ENCODE measurements around the gene ZNF846. TPM values are rescaled to one million over a fixed set of nuclear protein-coding genes. Genes with fewer than 3 reads are reported as not detected.
A peak's percentile ranks its signal among the peaks of the same experiment; 100 is the strongest.

Gene ZNF846
- 10 to 100 TPM; 24.5 to 30.8 TPM for total RNA-seq

DNA sequence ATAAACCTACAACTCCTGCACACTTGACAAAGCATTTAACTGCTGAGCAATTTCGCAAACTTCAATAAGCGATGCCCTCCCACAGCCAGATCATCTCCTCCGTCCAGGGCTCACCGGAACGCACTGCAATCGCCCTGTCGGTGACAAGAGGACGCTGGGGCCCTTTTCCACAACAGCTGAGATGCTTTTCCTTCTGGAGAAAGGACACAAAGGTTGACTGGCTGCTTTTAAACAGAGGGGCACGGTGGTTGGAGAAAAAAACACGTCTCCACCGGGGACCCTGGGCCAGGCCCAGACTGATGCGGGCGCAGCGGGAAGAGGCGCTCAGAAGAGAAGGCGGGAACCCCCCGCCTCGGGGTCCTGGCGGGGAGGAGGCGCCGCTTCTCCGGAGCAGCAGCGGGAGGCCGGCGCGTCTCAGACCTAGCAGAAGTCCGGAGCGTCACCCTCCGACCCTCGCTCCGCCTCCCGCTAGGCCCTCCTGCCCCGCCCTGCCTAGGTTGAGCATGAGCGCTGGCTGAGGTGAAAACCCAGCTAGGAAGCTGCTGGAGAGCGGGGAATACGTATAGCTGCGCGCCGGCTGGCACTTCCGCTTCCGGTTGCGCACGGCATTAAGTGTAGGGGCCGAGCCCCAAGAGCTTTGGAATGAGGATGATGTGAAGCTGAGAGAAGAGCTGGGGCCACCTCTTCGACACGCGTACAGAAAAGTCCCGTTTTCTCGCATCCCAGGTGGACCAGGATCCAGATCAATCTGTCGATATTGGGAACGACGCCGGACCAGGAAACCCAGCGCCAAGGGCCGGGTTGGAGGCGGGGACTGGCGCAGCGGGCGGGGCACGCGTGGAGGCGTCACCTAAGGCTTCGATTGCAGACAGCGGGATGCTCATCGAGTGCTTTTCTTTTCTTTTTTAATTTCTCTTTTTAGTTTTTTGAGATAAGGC lies at the start of gene ZNF846:
TSS of gene ZNF846 (minus strand) at position 564 of the 938 bp plus-strand sequence. CDS start 3,788 bp downstream, outside the sequence.
- under 1% methylated on average over 65 of the region's 65 CpGs for WGBS
- intact Hi-C loops (cut with DNase I) = loop anchor here (2.0 kb wide), 1 partner anchor 16 kb away; no protein-coding TSS in a partner anchor

DNA sequence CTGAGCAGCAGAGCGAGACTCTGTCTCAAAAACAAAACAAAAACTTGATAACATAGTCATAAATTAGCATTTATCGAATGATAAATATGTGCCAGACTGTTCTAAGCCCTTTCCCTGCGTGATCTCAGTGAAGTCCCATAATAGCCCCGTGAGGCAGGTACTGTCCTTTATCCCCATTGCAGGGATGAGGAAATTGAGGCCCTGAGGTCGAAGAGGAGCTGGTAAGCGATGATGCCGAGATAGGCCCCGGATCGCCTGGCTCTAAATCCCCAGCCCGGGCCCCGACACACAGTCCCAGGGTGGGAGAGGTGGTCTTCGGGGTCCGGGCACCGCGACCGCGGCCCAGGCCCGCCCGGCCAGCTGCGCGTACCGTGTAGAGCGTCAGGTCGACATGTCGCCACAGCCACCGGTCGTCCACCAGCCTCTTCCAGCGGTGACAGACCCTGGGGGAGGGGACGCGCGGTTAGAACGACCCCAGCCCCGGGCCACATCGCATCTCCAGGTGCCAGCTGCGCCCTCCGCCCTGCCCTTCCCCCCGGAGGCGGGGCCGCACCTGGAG lies 49.7 kb upstream of the ZNF846 start:
- WGBS = 4% methylated on average over 39 of the region's 39 CpGs
- DNase-seq (ENCODE audit: low spot score) = no peak
- intact Hi-C loops (cut with DNase I) = loop anchor here (2.0 kb wide), 1 partner anchor 27 kb away; no protein-coding TSS in a partner anchor
- TF ChIP-seq POLR2A (IDR thresholded peaks at IDR 0.05) (no peak), POLR2AphosphoS5 (IDR thresholded peaks at IDR 0.05) (no peak)
- TF ChIP-seq, protein P1, sequence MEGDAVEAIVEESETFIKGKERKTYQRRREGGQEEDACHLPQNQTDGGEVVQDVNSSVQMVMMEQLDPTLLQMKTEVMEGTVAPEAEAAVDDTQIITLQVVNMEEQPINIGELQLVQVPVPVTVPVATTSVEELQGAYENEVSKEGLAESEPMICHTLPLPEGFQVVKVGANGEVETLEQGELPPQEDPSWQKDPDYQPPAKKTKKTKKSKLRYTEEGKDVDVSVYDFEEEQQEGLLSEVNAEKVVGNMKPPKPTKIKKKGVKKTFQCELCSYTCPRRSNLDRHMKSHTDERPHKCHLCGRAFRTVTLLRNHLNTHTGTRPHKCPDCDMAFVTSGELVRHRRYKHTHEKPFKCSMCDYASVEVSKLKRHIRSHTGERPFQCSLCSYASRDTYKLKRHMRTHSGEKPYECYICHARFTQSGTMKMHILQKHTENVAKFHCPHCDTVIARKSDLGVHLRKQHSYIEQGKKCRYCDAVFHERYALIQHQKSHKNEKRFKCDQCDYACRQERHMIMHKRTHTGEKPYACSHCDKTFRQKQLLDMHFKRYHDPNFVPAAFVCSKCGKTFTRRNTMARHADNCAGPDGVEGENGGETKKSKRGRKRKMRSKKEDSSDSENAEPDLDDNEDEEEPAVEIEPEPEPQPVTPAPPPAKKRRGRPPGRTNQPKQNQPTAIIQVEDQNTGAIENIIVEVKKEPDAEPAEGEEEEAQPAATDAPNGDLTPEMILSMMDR (IDR thresholded peaks at IDR 0.05) = no peak
- H3K36me3 ChIP-seq = no peaks in the 10 kb centered on the region
- no peaks in the 10 kb centered on the region for H3K27me3 ChIP-seq (replicated peaks; ENCODE audit: insufficient read depth)
- peaks cover 7% of the 10 kb centered on the region for H3K4me1 ChIP-seq (replicated peaks)
- H3K9me3 ChIP-seq = no peaks in the 10 kb centered on the region
- peak overlapping the region; percentile 92 to 98 for H3K27ac ChIP-seq
- peak overlapping the region; percentile 58 to 97 for H3K4me3 ChIP-seq

More for the DNA sequence above, at the start of gene ZNF846:
- Histone ChIP-seq H3K36me3 (no peaks in the 10 kb centered on the region), H3K27me3 (replicated peaks; ENCODE audit: insufficient read depth) (no peaks in the 10 kb centered on the region), H3K27ac (peak within 1 kb of the TSS; percentile 93 to 95), H3K9me3 (no peaks in the 10 kb centered on the region), H3K4me3 (peak within 1 kb of the TSS; percentile 45 to 63), H3K4me1 (replicated peaks) (no peaks in the 10 kb centered on the region)
- DNase-seq (ENCODE audit: low spot score) = peak; percentile 94
- TF ChIP-seq, protein P1 (IDR thresholded peaks at IDR 0.05) = peak in 1 of 4 experiments; percentile 14
- TF ChIP-seq POLR2AphosphoS5 (IDR thresholded peaks at IDR 0.05) (peak; percentile 99), POLR2A (IDR thresholded peaks at IDR 0.05) (peak; percentile 88)

- no peak overlapping the region for H3K27ac ChIP-seq
- 98% methylated on average over 11 of the region's 21 CpGs for WGBS
- H3K36me3 ChIP-seq = peaks cover 10 to 15% of the 10 kb centered on the region in 2 donors
- no peak overlapping the region for H3K4me3 ChIP-seq
- no peaks in the 10 kb centered on the region for H3K9me3 ChIP-seq
- H3K4me1 ChIP-seq (replicated peaks) = no peaks in the 10 kb centered on the region
- no peaks in the 10 kb centered on the region for H3K27me3 ChIP-seq (replicated peaks; ENCODE audit: insufficient read depth)
- intact Hi-C loops (cut with DNase I) = no loop called here
- TF ChIP-seq, protein P1 (IDR thresholded peaks at IDR 0.05) = no peak
- TF ChIP-seq POLR2A (IDR thresholded peaks at IDR 0.05) (no peak), POLR2AphosphoS5 (IDR thresholded peaks at IDR 0.05) (no peak)
- no peak for DNase-seq (ENCODE audit: low spot score)
These were observed 42.6 kb upstream of the ZNF846 start for GRCh38 chr19:9811139-9811538.

DNA sequence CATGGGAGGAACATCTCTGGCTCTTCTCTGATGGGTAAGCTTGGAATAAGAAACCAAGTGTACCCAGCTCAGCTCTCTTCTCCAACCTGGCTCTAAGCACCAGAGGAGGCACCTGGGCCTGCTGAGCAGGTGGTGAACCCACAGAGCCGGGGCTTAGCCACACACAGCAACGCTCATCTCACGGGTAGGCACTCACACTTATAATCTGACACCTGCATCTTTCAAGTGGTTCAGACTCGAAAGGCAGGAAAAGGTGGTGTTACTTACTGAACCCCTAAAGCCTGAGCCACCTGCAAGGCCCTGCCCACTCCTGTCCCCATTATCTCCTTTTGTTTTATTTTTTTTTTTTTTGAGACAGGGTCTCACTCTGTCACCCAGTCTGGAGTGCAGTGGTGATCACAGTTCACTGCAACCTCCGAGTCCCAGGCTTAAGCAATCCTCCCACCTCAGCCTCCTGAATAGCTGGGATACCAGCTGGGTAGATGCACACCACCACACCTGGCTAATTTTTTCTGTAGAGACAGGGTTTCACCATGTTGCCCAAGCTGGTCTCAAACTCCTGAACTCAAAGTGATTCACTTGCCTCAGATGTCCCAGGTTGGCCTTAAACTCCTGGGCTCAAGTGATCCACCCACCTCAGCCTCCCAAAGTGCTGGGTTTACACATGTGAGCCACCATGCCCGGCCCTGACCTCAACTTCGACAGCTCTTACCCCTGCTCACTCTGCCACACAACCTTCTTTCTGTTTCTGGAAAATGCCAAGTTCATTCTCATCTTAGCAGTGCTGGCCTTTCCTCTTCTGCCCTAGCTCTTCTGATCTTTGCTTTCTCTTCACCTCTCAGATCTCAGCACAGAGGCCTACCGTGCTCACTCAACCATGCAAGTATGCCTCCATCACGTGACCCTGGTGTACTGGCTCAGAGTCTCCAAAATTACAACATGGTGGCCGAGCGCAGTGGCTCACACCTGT lies 40.6 kb upstream of the ZNF846 start:
- WGBS = 88% methylated on average over 11 of the region's 11 CpGs
- H3K4me3 ChIP-seq = no peak overlapping the region
- H3K4me1 ChIP-seq (replicated peaks) = no peaks in the 10 kb centered on the region
- no peaks in the 10 kb centered on the region for H3K27me3 ChIP-seq (replicated peaks; ENCODE audit: insufficient read depth)
- H3K27ac ChIP-seq = no peak overlapping the region
- H3K36me3 ChIP-seq = peaks cover 10 to 15% of the 10 kb centered on the region in 2 donors
- no peak for DNase-seq (ENCODE audit: low spot score)
- intact Hi-C loops (cut with DNase I) = no loop called here
- no peaks in the 10 kb centered on the region for H3K9me3 ChIP-seq
- TF ChIP-seq POLR2AphosphoS5 (IDR thresholded peaks at IDR 0.05) = no peak
- TF ChIP-seq, protein P1 (IDR thresholded peaks at IDR 0.05) = no peak
